Skeletal muscle tissue (tissue), 4 donors: ENCODE results near the gene CANT1. TPM values are rescaled to one million over a fixed set of nuclear protein-coding genes. Genes with fewer than 3 reads are reported as not detected.
A peak's percentile ranks its signal among the peaks of the same experiment; 100 is the strongest.

Experiments
- H3K27ac ChIP-seq: one replicate; pipeline ENCODE4 v1.7.0; 2013; ENCODE audit warnings: mild to moderate bottlenecking, low read depth, low read length, inconsistent platforms
- H3K27me3 ChIP-seq, 3 donors: one replicate each; pipeline ENCODE4 v1.7.0; 2013; ENCODE audit warnings: low read length in 3 of 3; ENCODE audit not compliant: control insufficient read depth in 3 of 3, insufficient read depth in 3 of 3
- H3K36me3 ChIP-seq, 3 donors: one replicate each; pipeline ENCODE4 v1.7.0; 2013; ENCODE audit warnings: low read length in 3 of 3; ENCODE audit not compliant: control insufficient read depth in 3 of 3, insufficient read depth in 3 of 3
- H3K4me1 ChIP-seq, 3 donors: one replicate each; pipeline ENCODE4 v1.7.0; 2013; ENCODE audit warnings: low read length in 3 of 3, mild to moderate bottlenecking in 3 of 3; ENCODE audit not compliant: control insufficient read depth in 3 of 3, insufficient read depth in 3 of 3
- H3K4me3 ChIP-seq, 3 donors: one replicate each; pipeline ENCODE4 v1.7.0; 2013; ENCODE audit warnings: low read length in 3 of 3
- H3K9ac ChIP-seq, 3 donors: one replicate each; pipeline ENCODE4 v1.7.0; 2013; ENCODE audit warnings: low read length in 3 of 3, mild to moderate bottlenecking in 3 of 3, moderate library complexity in 2 of 3, low read depth in 1 of 3
- H3K9me3 ChIP-seq, 3 donors: one replicate each; pipeline ENCODE4 v1.7.0; 2013; ENCODE audit warnings: low read length in 3 of 3; ENCODE audit not compliant: control insufficient read depth in 3 of 3
- total RNA-seq: library from RNA; depleted of rRNA; stranded (reverse); fragments of >200 nt; gene quantifications from one replicate; pipeline ENCODE4 v1.2.3, GENCODE V29; 2014
- donor health status: Osteomylitis.

The CANT1 gene
- total RNA-seq, result 21.9 TPM

DNA sequence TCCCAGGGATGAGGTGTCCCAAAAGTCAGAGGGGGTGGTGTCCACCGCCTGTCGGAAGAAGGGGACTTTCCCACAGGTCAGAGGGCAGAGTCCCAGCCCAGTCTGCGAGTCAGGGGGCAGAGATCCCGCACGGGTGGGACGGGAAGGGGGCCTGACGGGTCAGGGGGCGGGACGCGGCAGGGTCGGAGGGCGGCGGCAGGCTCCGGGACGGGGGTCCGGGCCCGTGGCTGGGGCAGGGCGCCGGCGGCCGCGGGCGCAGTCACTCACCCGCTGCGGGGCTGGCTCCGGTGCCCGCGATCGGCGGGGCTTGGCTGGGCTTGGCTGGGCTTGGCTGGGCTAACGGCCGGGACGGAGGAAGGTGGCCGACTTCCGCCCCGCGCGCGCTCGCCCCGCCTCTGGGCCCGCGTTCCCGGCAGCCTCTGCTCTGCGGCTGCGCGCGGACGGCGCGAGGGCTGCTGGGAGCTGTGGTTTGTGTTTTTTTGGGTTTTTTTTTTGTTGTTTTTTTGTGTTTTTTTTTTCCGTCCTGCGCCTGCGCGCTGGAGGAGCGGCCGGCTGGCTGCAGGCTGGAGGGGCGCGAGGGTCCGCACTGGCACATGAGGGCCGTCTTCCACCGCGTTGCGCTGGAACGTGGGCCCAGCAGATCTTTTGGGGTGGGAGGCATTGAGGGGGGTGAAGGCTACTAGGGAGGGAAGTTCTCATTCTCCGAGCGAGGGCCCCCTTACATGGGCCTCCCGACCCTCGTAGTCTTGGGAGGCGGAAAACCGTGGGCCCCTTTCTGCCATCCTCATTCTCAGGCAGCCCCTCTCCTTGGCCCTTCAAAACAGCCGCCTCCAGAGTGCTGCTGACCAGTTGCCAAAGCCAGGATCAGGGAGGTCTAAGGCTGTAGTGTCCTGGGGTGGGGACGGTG, at the start of gene CANT1:
Gene CANT1, minus strand, starts transcription at position 368 of the 907 bp plus-strand sequence. CDS start 12,142 bp downstream, outside the sequence.
- Histone ChIP-seq H3K9me3 (no peaks in the 10 kb centered on the region), H3K36me3 (no peaks in the 10 kb centered on the region), H3K4me1 (peaks cover 22 to 38% (median 32%) of the 10 kb centered on the region in 3 donors), H3K4me3 (peak within 1 kb of the TSS; percentile 82 to 95 (median 95)), H3K9ac (peak within 1 kb of the TSS; percentile 89 to 94 (median 93)), H3K27me3 (no peaks in the 10 kb centered on the region), H3K27ac (peak within 1 kb of the TSS; percentile 60)

DNA sequence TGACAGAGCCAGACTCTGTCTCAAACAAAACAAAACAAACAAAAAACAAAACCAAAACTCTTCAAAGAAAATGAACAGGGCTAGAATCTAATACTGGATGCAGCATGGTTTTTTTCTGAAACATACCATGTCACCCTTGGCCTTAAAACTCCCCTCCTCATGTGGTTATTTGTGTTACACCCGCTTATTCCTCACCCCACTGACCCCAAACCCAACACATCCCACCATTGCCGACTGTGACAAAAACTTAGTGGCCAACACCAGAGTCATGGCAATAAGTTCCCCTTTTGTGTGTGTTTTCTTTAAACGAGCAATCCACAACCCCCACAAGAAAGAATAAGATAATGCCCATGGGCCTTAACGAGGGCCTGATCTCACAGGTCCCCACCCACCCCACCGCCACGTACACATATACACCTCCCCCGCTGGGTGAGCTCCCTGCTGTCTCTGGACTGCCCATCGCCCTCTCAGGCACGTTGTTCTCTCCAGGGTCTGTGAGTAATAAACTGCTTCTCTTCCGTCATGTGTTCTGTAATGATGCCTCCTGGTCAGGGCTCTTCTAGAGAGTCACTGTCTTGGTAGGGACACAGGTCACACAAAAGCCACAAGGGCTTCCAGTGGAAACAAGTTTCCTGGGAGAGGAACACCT, 48.3 kb upstream of the CANT1 start:
- H3K9me3 ChIP-seq, result no peaks in the 10 kb centered on the region

DNA sequence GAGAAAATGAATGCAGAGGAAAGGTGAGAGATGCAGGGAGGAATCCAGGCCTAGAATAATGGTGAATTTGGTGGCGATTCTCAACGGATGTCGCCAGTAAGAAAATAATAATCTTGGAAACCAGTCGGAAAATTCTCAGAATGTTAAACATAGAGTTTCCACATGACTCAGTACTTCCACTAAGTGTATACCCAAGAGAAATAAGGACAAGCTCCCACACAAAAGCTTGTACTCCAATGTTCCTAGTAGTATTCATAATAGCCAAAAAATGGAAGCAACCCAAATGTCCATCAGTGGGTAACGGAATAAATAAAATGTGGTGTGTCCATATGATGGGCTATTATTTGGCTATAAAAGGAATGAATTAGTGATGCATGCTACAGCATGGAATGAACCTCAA, 45.6 kb upstream of the CANT1 start:
- peaks cover 0 to 4% (median 1%) of the 10 kb centered on the region in 3 donors for H3K27me3 ChIP-seq
- no peaks in the 10 kb centered on the region for H3K9me3 ChIP-seq
- H3K9ac ChIP-seq, result no peak overlapping the region
- H3K36me3 ChIP-seq, result no peaks in the 10 kb centered on the region
- peak overlapping the region; percentile 47 for H3K27ac ChIP-seq
- no peak overlapping the region for H3K4me3 ChIP-seq
- H3K4me1 ChIP-seq, result peaks cover 0 to 5% (median 0%) of the 10 kb centered on the region in 3 donors

More for the DNA sequence above, 48.3 kb upstream of the CANT1 start:
- peaks cover 0 to 5% (median 0%) of the 10 kb centered on the region in 3 donors for H3K4me1 ChIP-seq
- H3K27me3 ChIP-seq, result no peaks in the 10 kb centered on the region
- no peak overlapping the region for H3K9ac ChIP-seq
- no peaks in the 10 kb centered on the region for H3K36me3 ChIP-seq
- H3K27ac ChIP-seq, result no peak overlapping the region
- no peak overlapping the region for H3K4me3 ChIP-seq

DNA sequence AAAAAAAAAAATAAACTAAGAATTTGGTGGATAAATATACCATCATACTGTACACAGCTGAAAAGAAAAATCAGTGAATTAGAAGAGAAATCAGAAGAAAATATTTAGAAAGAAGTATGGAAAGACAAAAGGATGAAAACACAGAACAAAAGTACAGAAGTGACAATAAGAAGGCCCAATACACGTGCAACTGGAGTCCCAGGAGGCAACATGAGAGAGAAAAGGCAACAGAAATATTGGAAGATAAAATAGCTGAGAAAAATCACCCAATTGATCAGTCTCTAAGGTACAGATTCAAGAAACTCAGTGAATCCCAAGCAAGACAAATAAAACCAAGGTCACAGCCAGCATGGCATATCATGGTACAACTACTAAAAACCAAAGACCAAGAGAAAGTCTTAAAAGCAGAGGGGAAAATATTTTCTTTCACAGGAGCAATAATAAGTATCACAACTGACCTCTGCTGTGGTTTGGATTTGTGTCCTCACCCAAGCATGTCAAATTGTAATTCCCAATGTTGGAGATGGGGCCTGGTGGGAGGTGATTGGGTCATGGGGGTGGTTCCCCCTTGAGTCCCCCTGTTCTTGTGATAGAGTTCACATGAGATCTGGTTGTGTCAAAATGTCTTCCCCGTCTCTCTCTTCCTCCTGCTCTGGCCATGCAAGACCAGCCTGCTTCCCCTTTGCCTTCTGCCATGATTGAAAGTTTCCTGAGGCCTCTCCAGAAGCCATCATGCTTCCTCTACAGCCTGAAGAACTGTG, 44.8 kb upstream of the CANT1 start:
- H3K27me3 ChIP-seq, result peaks cover 0 to 6% (median 5%) of the 10 kb centered on the region in 3 donors
- H3K4me3 ChIP-seq, result no peak overlapping the region
- H3K9me3 ChIP-seq, result no peaks in the 10 kb centered on the region
- peaks cover 0 to 2% (median 0%) of the 10 kb centered on the region in 3 donors for H3K36me3 ChIP-seq
- H3K27ac ChIP-seq, result peak overlapping the region; percentile 47
- peaks cover 0 to 5% (median 0%) of the 10 kb centered on the region in 3 donors for H3K4me1 ChIP-seq
- H3K9ac ChIP-seq, result no peak overlapping the region

DNA sequence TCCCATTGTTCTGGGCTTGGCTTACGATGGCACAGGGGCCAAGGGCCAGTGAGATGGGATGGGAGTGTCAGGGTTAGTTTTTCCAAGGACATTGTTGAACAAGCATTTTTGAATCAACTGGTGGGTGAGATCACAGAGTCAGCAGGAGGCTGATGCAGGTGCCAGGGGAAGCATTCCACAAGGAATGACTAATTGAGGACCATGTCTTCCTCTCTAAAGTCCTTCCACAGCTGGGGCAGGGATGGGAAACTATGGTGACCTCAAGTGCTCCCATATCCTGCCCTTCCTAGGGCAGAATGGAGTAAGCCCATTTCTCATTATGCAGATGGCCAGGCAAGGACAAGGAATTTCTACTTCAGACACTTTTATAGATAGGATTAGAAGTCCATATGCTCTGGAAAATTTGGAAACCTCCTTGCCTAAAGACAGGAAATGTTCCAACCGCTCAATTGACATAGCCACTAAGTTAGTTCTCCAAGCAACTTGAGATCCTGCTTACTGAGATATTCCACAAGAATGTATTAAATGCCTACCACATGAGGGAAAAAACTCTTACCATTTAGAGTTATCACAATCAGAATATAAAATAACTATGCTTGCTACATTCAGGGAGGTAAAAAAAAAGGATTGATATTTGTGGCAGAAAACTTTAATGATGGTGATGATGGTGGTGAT, 43.8 kb upstream of the CANT1 start:
- Histone ChIP-seq H3K27me3 (peaks cover 0 to 6% (median 5%) of the 10 kb centered on the region in 3 donors), H3K27ac (no peak overlapping the region), H3K4me3 (no peak overlapping the region), H3K9me3 (no peaks in the 10 kb centered on the region), H3K36me3 (peaks cover 0 to 2% (median 0%) of the 10 kb centered on the region in 3 donors), H3K4me1 (peaks cover 0 to 5% (median 0%) of the 10 kb centered on the region in 3 donors), H3K9ac (no peak overlapping the region)

DNA sequence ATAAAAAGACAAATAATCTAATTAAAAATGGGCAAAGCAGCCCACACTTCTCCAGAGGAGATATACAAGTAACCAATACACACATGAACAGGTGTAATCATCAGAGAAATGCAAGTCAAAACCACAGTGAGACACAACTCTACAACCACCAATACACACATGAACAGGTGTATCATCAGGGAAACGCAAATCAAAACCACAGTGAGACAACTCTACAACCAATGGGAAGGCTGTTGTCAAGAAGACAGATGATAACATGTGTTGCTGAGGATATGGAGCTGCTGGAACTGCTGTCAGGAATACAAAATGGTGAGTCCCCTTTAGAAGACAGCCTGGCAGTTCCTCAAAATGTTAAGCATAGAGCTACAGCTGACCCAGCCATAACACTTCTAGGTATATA, 42.6 kb upstream of the CANT1 start:
- no peak overlapping the region for H3K27ac ChIP-seq
- H3K4me3 ChIP-seq, result no peak overlapping the region
- H3K4me1 ChIP-seq, result peaks cover 8 to 14% (median 8%) of the 10 kb centered on the region in 3 donors
- no peaks in the 10 kb centered on the region for H3K9me3 ChIP-seq
- peaks cover 0 to 4% (median 0%) of the 10 kb centered on the region in 3 donors for H3K36me3 ChIP-seq
- peaks cover 5 to 13% (median 6%) of the 10 kb centered on the region in 3 donors for H3K27me3 ChIP-seq
- no peak overlapping the region for H3K9ac ChIP-seq

DNA sequence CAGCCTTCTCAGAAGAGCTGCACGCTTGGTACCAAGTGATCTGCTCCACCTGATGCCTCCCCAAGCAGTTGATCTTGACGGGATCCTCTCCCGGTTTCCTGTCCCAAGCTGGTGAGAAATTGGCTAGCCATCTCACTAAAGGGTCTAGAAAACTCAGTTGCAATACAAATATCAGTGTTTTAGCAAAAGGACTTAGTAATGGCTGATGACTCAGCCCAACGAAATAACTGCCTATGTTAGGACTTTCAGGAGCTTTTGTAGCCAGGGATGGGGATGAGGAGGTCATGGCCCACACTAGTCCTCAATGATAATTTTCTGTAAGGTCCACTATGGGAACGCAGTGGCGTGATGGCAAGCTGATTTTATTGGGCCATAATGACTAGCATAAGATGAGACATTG, 41.7 kb upstream of the CANT1 start:
- no peaks in the 10 kb centered on the region for H3K9me3 ChIP-seq
- H3K36me3 ChIP-seq, result peaks cover 0 to 4% (median 0%) of the 10 kb centered on the region in 3 donors
- H3K9ac ChIP-seq, result no peak overlapping the region
- no peak overlapping the region for H3K27ac ChIP-seq
- peaks cover 6 to 21% (median 9%) of the 10 kb centered on the region in 3 donors for H3K27me3 ChIP-seq
- no peak overlapping the region for H3K4me3 ChIP-seq
- H3K4me1 ChIP-seq, result peaks cover 14 to 16% (median 15%) of the 10 kb centered on the region in 3 donors

DNA sequence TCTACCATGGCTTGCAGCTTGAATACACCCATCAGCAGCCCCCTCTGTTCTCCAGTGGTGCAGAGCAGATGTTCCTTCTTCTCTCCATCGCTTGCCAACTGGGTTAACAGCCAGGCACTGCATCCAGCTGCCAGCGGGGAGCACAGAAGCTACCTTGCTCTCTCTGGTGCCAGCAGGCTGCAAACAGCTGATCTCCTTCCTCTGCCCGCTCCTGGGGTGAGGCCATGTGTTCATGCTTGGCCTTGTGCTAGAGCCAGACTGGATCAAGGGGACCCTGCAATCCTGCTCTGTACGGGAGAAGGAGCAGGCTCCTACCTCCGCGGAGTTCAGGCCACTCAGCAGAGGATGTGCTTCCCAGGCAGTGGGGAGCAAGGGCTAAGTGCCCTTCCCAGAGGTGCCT, 41.0 kb upstream of the CANT1 start:
- Histone ChIP-seq H3K9me3 (no peaks in the 10 kb centered on the region), H3K9ac (no peak overlapping the region), H3K27ac (no peak overlapping the region), H3K4me3 (no peak overlapping the region), H3K4me1 (peaks cover 20 to 22% (median 21%) of the 10 kb centered on the region in 3 donors), H3K27me3 (peaks cover 6 to 22% (median 9%) of the 10 kb centered on the region in 3 donors), H3K36me3 (peaks cover 0 to 4% (median 0%) of the 10 kb centered on the region in 3 donors)

DNA sequence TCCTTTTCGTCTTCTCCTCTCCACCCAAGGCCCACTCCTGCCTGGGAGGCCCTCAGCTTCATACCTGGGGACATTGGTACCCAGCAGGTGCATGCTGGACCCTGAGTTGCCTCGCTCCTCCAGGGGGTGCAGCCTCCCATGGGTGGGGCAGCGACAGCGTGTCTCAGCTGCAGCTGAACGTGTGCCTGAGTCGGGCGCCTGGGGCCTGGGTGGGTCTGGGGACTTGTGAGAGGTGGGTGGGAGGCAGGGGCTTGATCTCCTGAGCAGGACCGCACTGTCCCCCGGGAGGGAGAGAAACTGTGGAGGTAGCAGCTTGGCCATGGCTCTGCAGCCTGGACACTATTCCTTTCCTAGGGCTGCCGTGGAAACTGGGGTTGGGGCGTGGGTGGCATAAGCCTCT, 40.3 kb upstream of the CANT1 start:
- no peaks in the 10 kb centered on the region for H3K9me3 ChIP-seq
- H3K4me1 ChIP-seq, result peaks cover 22 to 23% (median 22%) of the 10 kb centered on the region in 3 donors
- H3K27me3 ChIP-seq, result peaks cover 6 to 28% (median 9%) of the 10 kb centered on the region in 3 donors
- H3K36me3 ChIP-seq, result peaks cover 0 to 4% (median 0%) of the 10 kb centered on the region in 3 donors
- no peak overlapping the region for H3K4me3 ChIP-seq
- no peak overlapping the region for H3K27ac ChIP-seq
- no peak overlapping the region for H3K9ac ChIP-seq
